ENCODE data around the gene CCDC167. TPM values are rescaled to one million over a fixed set of nuclear protein-coding genes. Genes with fewer than 3 reads are reported as not detected.

The CCDC167 gene
- total RNA-seq, 1 experiment from 2014 or later: 71.3 TPM

DNA sequence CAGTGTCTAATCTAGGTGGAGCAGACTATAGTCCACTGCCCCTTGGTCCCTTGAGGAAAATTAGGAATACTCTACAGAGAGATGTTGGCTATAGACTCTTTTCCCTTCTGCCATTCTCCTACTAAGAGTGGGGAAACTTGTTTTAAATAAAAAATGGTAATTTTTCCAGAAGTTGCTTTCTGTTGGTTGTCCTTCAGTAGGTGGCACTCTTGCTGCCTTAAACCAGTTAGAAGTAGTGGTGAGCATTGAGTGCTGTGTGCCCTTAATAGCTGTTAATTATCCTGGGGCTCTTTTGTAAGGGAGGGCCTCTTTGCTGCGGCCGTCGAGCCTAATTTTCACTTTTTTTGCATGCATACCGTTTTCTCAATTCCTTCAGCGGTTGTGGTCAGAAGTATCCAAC, 63.9 kb downstream of the CCDC167 start:
- H3K27me3 ChIP-seq: no peaks in the 10 kb centered on the region
- H3K9me3 ChIP-seq: no peaks in the 10 kb centered on the region
- peaks cover 19% of the 10 kb centered on the region for H3K36me3 ChIP-seq
- no peak overlapping the region for H3K4me3 ChIP-seq
- no peak for DNase-seq

GRCh38 chr6:37435373-37435772, 64.3 kb downstream of the CCDC167 start:
- Histone ChIP-seq H3K9me3 (no peaks in the 10 kb centered on the region), H3K36me3 (peaks cover 19% of the 10 kb centered on the region), H3K27me3 (no peaks in the 10 kb centered on the region), H3K4me3 (no peak overlapping the region)
- DNase-seq: peak; percentile 18

DNA sequence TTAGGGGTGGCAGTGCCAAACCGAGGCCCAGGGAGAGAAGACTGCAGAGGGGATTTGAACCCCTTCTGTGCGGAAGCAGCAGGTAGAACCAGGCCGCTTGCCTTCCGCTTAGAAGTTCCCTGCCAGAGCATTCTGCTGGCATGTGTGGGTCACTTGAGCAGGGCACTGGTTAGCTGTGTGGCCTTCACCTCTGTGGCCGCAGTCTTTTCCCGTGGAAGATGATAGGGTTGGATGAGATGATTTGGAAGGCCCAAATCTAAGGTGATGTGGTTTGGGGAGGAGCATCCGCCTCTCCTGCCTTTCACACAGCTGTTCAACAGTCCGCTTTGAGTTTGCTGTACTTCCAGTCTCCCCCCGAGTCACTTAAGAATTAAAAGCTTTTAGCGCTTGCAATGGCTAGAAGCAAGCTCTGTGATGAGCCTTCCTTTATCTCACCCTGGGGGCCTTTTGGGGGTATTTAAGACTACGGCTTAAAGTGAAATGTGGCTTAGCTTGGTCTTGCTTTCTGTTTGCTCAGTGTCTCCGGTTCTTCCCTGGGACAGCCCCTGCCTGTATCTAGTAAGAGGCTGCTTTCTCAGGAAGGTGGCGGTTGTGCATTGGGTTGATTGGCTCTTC, 65.9 kb downstream of the CCDC167 start:
- H3K36me3 ChIP-seq: peaks cover 16% of the 10 kb centered on the region
- peak overlapping the region; percentile 94 for H3K4me3 ChIP-seq
- peak; percentile 11 for DNase-seq
- no peaks in the 10 kb centered on the region for H3K27me3 ChIP-seq
- H3K9me3 ChIP-seq: no peaks in the 10 kb centered on the region

Other genes with a start within 250 kb of the CCDC167 start
- gene TBC1D22B, start 242.1 kb downstream of the CCDC167 start, total RNA-seq (2014; rRNA removed; shearing (Covaris generic); ENCODE audit: low replicate concordance): 2.4 and 4.4 TPM in 2 replicates
- 0.17 and 0.36 TPM in 2 replicates for gene TMEM217, start 241.7 kb downstream of the CCDC167 start, total RNA-seq (2014; rRNA removed; shearing (Covaris generic); ENCODE audit: low replicate concordance)
- gene RNF8, start 145.9 kb downstream of the CCDC167 start, total RNA-seq (2014; rRNA removed; shearing (Covaris generic); ENCODE audit: low replicate concordance): 29.7 and 32.6 TPM in 2 replicates
- 30.3 and 33.8 TPM in 2 replicates for gene CMTR1, start 66.7 kb downstream of the CCDC167 start, total RNA-seq (2014; rRNA removed; shearing (Covaris generic); ENCODE audit: low replicate concordance)
- 10.0 and 15.3 TPM in 2 replicates for gene MDGA1, start 198.0 kb upstream of the CCDC167 start, total RNA-seq (2014; rRNA removed; shearing (Covaris generic); ENCODE audit: low replicate concordance)

Measured in MG63 (cell line).